HG03432 (cell line): ENCODE results near the gene C1QTNF12.

ENCODE experiments used
- ATAC-seq: cut with Tn5 transposase; IDR thresholded peaks from one replicate; pipeline ENCODE4 v1.9.1; 2021; ENCODE audit warnings: mild to moderate bottlenecking, moderate library complexity; ENCODE audit not compliant: unreplicated experiment

C1QTNF12 gene

DNA sequence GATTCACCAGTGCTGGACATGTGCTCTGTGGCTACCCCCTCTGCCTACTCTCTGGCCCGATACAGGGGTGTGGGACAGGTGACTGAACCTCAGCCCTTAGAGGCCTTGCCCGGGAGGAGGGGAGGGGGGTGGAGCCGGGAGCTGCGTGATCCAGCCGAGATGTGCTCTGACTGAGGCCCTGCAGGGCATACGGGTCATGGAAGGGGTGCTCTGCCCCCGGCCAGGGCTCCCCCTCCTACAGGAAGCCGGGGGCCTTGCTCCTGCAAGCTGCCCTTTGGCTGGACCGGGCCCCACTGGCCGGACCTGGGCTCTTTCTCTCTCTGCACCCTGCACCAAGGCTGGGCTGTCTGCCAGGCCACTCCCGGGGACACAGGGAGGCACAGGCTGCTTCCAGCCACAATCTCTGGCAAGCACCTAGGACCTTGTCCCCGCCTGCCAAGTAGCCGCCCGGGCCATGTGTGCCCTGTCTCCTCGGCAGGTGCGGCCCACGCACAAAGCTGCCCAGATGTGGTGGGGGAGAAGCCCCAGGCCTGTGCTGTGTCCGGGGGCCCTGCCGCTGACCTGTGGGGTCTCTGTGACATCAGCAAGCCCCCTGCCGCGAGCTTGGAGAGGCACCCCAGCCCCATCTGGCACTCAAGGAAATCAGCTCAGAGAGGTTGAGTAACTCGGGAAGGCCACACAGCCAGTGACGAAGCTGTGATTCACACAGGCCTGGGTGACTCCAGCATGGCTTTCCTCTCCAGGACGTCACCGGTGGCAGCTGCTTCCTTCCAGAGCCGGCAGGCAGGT lies 35.2 kb upstream of the C1QTNF12 start:
- no peak for ATAC-seq

DNA sequence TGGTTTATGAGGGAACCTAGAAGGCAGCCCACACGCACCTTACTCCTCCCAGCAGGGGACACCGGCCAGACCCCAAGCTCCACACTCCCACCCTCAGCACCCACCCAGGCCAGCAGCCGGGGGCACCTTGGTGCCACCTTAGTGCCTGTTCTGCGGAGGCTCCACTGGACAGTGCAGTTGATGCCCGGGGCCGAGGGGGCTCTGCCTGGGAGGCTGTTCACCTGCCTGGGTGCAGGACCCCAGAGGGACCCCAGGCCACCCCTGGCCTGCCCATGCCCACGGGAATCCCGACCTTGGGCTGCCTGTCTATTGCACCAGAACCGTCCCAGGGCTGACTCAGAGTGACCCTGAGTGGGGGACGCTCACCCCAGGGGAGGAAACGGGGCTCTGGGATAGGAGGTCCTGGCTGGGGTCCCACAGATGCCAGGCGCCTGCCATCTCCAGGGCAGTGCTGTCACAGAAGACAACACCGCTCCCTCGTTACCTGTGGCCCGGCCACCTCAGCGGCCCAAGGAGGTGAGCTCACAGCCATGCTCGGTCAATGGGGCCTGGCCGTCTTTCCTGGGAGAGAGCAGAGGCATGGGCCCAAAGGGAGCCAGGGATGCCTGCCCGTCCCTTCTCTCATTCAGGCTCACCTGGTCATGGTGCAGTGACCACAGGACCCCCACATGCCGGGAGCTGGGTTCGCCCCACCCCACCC lies 34.4 kb upstream of the C1QTNF12 start:
- no peak for ATAC-seq

DNA sequence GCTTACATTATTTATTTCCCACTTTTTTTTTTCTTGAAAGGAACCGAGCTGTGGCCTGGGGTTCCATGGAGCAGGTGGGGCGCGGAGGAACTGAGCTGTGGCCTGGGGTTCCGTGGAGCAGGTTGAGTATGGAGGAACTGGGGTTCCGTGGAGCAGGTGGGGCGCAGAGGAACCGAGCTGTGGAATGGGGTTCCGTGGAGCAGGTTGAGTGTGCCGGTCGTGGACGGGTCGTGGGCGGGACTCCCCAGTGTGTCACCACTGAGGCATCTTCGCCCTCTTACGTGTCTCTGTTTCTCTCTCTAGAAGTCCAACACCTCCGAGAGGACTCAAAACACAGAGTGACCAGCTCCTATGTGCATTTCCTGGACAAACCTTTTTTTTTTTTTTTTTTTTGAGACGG lies 32.5 kb upstream of the C1QTNF12 start:
- no peak for ATAC-seq

DNA sequence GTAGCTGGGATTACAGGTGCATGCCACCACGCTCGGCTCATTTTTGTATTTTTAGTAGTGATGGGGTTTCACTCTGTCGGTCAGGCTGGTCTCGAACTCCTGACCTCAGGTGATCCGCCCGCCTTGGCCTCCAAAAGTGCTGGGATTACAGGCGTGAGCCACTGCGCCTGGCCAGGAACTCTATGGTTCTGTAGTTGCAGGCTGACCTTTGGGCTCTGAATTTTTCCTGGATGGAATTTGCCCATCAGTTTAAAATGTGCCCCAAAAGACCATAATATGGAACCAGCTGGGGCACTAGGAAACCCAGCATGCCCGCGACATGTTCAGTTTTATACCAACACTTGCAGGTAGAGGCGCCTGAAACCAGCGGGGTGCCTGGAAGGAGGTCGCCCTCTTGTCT lies 32.1 kb upstream of the C1QTNF12 start:
- ATAC-seq = no peak

DNA sequence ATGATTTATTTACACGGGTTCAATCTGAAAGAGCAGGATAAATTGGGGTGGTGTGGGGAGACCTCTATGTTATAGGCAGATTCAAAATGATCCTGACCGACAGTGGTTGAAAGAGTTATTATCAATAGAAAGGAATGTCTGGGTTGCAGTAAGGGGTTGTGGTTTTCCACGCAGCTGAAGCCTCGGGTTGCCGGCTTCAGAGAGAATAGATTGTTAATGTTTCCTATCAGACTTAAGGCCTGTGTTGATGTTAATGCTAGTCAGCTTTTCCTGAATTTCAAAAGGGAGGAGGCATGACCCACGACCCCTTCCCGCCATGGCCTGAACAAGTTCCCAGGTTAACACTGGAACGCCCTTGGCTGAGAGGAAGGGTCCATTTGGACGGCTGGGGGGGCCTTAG lies 29.3 kb upstream of the C1QTNF12 start:
- no peak for ATAC-seq

DNA sequence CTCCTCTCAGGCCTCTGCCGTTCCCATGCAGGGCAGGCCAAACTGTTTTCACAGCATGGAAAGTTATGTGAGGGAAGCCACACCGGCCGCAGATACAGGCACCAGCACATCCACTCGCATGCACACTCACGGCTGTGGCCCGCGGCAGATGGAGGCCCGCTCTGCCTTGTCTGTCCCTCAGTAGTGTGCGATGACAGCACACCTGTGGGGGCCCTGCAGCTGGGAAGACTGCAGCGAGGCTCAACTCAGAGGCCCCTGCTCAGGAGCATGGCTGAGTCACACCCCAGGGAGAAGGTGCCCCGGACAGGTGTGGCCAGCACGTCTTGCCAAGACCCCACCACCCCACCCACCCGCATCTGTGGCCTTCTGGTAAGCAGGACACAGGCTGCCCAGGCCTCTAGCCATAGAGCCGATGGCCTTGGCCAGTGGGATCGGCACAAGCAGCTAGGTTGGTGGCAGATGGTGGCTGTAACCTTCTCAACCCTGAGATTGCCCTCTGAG lies 28.5 kb upstream of the C1QTNF12 start:
- no peak for ATAC-seq

DNA sequence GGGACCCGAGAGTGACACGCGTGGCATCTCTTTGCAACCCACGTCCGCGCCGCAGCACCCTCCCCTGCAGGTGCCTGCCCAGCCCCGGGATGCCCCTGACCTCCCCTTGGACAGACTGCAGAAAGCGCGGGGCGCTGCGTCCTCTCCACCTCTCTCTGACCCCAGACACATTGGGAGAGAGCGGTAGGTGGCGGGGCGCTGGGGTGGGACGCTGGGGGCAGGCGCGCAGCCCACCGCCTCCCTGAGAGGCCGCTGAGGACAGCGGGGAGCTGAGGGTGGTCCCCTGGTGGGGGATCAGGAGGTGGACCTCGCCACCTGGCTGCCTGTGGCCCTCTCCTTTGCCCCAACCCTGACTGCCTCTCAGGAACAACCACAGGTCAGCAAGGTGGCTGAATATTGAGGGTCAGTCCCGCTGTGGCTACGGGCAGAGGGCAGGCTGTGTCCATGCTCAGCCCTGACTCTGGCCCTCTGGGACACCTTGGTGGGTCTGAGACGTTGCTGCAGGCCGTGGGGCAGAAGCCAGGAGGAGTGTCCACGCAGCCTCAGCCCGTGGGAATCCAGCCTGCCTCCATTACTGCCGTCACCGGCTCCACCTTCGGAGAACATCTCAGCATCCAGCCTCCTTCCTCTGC lies 27.9 kb upstream of the C1QTNF12 start:
- ATAC-seq = peak; percentile 32

DNA sequence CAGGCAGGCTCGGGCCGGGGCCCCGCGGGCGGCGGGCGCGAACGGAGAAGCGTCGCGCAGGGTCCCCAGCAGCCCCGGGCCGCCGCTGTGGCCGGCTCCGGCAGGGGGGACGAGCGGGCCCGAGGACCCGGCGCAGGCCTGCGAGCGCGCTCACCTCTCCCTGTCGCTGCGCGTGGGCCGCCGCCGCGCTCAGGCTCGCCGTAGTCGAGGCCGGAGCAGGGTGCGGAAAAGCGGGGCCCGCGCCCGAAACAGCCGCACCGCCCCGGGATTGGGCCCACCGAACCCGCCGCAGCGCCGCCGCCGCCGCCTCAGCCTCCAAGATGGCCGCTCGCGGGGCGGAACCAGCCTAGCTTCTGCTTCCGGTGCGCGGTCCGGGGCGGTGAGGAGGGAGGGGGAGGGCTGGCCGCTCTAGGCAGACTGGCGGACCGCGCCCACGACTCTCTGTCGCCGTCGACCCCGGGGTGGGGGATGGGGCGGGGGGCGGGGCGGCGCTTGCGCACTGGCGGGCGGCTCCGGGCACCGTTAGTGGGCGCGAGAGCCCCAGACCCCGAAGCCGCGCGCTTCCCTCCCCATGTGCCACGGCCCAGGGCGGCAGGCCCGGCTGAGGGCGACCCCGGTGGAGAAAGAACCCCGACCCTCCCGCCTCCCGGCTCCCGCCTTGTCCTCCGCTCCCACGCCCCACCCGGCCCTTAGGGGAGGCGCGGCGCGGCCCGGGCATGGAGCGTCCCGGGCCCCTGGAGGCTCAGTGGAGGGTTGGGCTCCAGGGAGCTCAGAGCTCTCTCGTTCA lies 27.2 kb upstream of the C1QTNF12 start, which contains the start of gene UBE2J2:
Gene UBE2J2, minus strand, starts transcription at position 343 of the 787 bp plus-strand sequence. CDS start 5,862 bp downstream, outside the sequence.
- peak; percentile 74 for ATAC-seq

DNA sequence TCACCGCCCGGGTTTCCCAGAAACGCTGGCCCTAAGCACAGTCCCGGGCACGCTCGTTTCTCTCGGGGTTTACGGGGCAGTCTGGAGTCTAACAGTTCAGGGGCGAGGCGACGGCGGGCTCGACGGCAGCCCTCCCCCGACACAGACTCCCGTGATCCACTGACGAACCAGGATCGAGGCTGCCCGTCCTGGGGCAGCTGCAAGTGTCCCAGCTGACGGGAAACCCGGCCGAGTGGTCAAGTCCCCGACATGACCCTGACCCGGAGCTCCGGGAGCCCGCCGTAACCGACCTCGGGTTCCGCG lies 26.6 kb upstream of the C1QTNF12 start:
- peak; percentile 16 for ATAC-seq

DNA sequence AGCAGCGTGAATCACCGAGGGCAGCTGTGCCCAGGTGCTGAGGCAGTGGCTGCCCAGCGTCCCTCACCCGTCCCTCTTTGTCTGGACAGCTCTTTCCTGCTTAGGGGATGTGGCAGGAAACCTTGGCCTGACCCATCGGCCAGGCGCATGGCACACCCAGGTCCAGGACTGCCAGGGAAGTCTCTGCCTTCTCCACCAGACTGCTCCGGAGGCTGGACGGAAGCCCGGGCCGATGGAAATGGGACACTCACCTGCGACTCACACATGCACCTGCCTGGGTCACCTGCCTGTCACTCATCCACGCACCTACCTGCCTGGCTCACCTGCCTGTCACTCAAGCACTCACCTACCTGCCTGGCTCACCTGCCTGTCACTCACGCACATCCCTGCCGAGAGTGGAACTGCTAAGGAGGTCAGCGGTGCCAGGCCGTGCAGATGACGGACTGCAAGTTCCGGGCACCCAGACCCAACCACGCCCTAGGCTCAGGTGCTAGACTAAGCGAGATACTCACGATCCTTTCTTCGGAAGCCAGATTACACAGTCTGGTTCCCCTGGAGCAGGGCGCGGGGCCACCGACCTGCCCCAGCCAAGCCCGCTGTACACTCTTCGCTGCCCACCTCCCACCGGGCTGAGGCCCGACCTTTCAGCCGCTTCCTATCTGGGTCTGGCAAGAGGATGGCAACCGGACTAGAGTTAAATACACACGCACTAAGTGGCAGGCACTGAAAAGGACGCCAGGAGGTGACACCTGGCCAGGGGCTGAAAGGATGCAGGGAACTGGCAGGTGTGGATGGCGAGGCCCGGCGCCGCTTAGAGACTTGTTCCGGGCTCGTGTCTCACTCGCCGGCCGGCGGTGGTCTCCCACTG lies 26.1 kb upstream of the C1QTNF12 start:
- peak; percentile 11 for ATAC-seq

DNA sequence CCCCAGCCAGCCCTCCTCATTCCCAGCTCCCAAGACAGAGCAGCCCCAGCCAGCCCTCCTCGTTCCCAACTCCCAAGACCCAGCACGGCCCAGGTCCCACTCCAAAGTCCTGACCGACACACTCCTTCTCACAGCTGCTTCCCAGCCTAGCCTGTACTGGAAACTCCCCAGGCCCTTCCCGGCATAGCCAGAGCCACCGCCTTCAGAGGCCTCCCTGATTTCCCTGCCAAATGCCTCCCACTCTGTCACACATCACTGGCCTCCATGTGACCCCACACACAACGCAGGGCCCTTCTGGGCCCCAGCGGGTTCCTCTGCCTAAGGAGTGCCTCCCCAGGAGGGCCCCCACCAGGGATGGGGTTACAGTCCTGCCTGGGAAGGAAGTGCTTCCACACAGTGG lies 24.3 kb upstream of the C1QTNF12 start:
- no peak for ATAC-seq

DNA sequence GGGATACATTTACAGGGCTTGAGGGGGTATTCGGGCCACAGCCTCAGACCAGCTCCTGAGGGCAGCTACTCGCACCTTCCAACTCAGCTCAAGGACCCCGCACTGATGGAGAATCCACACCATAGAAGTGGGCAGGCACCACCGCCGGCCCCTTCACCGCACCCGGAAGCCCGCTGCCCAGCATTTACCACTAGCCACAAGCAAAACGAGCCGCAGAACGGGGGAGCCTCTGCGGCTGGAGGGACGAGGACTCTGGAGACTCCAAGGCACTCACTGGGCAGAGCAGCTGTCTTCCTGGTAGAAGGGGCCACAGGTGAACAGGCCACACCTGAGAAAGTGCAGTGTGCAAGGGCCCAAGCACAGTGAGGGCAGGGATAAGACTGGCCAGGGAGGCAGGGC lies 21.8 kb upstream of the C1QTNF12 start:
- ATAC-seq = no peak

DNA sequence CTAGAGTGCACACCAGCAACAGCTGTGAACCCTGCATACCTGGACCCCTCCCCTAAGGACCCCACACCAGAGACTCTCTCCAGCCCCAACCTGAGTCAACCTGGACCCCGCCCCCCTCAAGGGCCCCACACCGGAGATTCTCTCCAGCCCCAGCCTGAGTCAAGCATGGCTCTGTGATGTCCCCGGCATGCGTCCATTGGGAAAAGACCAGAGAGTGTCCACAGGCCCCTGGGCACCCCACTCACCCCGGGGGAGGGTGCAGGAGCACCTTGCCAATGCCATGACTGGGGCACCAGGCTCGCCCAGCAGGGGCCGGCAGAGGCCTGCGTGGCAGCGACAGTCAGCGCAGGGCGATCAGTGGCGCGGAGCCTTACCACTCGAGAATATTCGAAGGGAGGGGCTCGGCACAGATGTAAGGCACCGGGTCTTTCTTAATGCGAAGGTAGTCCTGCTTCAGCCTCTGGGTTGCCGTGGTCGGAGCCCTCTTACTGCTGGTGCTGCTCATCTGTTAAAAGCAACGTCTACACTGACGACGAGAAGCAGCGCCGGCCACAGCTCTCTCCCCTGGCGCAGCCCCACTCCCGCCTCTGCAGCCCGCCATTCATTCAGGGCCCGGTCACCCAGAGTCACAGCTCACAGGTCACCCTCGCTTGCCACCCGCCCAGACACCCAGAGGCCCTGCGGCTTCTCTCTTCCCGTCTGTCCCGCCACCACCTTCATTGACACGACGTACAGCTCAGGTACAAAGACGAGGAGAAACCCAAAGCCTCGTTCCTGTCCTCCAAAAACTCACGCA lies 21.2 kb upstream of the C1QTNF12 start:
- no peak for ATAC-seq

DNA sequence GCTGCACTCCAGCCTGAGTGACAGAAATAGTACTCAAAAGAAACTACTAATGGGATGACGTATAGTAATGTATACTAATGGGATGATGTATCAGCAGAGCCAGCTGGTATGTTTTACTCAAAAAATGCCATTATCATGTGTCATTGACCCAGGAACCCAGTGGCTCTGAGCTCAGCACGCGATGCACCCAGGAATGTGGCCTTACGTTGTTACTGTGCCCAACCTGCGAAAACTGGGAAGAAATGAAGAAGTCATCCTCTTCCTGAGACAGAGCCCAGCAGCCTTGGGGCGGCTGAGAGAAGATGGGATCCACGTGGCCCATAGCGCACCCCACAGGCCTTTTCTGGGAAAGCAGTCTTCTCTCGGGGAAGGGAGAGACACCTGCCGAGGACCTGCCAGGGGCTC lies 18.3 kb upstream of the C1QTNF12 start:
- ATAC-seq = no peak

DNA sequence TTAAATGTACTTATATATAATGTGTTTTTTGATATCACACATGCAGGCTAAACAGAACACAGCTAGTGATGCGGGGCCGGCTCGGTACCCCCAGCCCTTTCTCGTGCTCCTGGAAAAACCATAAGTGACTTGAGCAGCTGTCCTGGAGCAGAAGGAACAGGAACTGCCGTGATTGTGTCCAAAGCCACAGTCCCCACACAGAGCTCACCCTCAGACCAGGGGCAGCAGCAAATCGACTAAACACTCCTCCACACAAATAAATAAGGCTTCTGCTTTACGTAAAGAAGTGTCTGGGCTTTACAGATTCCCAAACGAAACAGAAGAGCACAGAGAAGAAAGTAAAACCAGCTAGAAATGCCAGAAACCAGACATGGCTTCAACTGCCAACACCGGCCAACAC lies 17.5 kb upstream of the C1QTNF12 start:
- no peak for ATAC-seq

DNA sequence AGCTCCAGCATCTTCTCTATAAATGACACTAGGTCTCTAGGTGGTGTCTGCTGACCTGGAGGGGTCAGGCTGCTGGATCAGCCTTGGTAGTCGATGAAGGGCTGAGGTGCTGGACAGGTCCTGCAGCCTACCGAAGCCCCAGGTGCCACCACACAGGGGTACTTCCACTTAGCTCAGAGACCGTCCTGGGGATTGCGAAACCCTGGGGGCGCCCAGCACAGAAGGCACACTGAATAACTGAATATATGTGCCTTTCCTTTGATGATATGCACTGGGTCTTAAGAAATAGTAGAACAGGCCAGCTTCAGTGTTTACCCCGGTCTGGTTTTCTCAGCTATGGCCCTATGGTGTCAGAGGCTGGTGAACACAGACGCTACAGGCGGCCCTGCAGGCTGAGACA lies 16.2 kb upstream of the C1QTNF12 start:
- no peak for ATAC-seq

DNA sequence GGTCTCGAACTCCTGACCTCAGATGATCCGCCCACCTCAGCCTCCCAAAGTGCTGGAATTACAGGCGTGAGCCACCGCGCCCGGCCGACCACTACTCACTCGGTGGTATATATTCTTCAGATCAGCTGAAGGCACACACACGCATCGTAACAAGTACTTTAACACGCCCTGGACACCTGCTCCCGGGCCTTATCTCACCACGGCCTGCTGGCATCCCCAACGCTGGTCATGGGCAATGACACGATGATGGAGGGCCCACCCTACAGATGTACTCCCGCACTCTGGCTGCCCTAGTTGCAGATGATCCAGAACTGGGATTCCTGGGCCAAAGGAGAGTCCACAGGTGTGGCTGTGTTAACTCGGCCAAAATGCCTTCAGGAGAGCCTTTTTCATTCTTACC lies 15.5 kb upstream of the C1QTNF12 start:
- ATAC-seq = no peak

DNA sequence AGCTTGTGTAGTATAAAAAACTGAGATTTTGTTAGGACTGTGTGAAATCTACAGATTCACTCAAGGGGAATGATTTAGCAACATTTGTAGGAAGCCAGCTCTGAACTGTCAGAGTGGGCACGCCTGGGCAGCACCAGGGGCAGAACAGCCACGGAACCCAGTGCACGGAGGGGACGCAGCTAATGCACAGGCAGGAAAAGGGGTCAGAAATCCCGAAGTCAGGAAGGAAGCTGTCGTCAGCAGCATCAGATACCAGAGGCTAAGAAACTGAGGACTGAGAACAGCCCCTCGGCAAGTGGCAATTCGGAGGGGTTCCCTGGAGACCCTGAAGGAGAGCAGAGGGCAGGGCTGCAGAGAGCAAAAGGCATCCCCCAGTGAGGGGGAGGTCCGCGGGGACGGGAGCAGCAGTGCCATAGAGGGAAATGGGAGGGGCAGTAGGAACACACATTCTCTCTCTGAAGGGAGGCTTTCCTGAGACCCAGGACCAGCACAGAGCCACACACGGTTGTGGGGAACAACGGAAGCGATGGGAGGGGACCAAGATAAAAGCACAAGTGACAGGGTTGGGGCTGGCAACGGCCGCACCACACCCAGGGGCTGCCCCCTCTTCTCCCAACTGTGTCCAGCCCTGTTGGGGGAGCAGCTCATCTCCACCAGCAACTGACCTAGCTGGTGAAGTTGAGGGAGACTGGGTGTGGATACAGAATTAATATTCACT lies 14.5 kb upstream of the C1QTNF12 start:
- no peak for ATAC-seq
